ENCODE data around the gene CTDSP1. TPM values are rescaled to one million over a fixed set of nuclear protein-coding genes. Genes with fewer than 3 reads are reported as not detected.

CTDSP1 gene
- total and polyA plus RNA-seq, 4 donors: 38.3 to 76.5 (median 56.6) TPM

DNA sequence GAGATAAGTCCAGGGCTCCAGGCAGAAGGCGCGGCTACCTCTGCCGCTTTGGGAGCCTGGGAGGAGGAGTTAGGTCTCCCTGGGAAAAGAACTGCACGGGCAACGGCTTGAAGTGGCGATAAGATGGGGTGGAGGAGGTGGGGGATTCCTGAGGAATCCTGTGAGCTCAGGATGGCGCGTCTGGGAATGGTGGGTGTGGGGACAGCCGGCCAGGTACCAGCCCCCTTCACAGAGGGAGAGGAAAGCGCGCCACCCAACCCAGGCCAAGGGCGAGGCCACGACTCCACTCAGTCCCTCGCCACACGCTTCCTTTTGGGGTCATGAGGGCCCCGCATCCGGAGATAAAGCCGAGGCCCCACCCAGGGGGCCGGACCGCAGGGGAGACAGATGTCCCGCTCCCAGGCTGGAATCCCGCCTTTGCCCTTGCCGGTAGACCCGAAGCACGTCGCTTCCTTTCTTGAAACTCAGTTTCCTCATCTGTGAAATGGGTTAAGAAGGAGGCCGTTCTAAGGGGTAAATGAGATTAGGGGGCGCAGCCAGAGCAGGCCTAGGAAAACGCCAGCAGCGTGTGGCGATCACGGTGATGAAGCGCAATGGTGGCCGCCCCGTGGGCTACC, 1.7 kb upstream of the CTDSP1 start:
- TF ChIP-seq NR2F2 (IDR thresholded peaks at IDR 0.05) (peak; percentile 93), RAD21 (IDR thresholded peaks at IDR 0.05) (no peak), FOXA1 (IDR thresholded peaks at IDR 0.05) (no peak), HNF4G (IDR thresholded peaks at IDR 0.05) (no peak), FOXA2 (IDR thresholded peaks at IDR 0.05) (no peak), JUND (IDR thresholded peaks at IDR 0.05) (no peak), EGR1 (IDR thresholded peaks at IDR 0.05; ENCODE audit: low read depth in 2 of 2) (peak in 1 of 2 donors; percentile 17), YY1 (IDR thresholded peaks at IDR 0.05) (peak; percentile 58), TAF1 (conservative IDR thresholded peaks at IDR 0.05) (no peak), GABPA (IDR thresholded peaks at IDR 0.05 in 1 of 2, conservative IDR thresholded peaks at IDR 0.05 in 1 of 2) (peak in 1 of 2 donors; percentile 32), RXRA (IDR thresholded peaks at IDR 0.05) (peak; percentile 28 to 45), HNF4A (conservative IDR thresholded peaks at IDR 0.05) (no peak), SP1 (IDR thresholded peaks at IDR 0.05) (peak; percentile 28)
- TF ChIP-seq, protein P1, sequence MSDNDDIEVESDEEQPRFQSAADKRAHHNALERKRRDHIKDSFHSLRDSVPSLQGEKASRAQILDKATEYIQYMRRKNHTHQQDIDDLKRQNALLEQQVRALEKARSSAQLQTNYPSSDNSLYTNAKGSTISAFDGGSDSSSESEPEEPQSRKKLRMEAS (IDR thresholded peaks at IDR 0.05): peak; percentile 64
- TF ChIP-seq, protein P2, sequence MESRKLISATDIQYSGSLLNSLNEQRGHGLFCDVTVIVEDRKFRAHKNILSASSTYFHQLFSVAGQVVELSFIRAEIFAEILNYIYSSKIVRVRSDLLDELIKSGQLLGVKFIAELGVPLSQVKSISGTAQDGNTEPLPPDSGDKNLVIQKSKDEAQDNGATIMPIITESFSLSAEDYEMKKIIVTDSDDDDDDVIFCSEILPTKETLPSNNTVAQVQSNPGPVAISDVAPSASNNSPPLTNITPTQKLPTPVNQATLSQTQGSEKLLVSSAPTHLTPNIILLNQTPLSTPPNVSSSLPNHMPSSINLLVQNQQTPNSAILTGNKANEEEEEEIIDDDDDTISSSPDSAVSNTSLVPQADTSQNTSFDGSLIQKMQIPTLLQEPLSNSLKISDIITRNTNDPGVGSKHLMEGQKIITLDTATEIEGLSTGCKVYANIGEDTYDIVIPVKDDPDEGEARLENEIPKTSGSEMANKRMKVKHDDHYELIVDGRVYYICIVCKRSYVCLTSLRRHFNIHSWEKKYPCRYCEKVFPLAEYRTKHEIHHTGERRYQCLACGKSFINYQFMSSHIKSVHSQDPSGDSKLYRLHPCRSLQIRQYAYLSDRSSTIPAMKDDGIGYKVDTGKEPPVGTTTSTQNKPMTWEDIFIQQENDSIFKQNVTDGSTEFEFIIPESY (IDR thresholded peaks at IDR 0.05): no peak
- TF ChIP-seq, protein P3, sequence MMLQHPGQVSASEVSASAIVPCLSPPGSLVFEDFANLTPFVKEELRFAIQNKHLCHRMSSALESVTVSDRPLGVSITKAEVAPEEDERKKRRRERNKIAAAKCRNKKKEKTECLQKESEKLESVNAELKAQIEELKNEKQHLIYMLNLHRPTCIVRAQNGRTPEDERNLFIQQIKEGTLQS (IDR thresholded peaks at IDR 0.05): no peak
- TF ChIP-seq, protein P4, sequence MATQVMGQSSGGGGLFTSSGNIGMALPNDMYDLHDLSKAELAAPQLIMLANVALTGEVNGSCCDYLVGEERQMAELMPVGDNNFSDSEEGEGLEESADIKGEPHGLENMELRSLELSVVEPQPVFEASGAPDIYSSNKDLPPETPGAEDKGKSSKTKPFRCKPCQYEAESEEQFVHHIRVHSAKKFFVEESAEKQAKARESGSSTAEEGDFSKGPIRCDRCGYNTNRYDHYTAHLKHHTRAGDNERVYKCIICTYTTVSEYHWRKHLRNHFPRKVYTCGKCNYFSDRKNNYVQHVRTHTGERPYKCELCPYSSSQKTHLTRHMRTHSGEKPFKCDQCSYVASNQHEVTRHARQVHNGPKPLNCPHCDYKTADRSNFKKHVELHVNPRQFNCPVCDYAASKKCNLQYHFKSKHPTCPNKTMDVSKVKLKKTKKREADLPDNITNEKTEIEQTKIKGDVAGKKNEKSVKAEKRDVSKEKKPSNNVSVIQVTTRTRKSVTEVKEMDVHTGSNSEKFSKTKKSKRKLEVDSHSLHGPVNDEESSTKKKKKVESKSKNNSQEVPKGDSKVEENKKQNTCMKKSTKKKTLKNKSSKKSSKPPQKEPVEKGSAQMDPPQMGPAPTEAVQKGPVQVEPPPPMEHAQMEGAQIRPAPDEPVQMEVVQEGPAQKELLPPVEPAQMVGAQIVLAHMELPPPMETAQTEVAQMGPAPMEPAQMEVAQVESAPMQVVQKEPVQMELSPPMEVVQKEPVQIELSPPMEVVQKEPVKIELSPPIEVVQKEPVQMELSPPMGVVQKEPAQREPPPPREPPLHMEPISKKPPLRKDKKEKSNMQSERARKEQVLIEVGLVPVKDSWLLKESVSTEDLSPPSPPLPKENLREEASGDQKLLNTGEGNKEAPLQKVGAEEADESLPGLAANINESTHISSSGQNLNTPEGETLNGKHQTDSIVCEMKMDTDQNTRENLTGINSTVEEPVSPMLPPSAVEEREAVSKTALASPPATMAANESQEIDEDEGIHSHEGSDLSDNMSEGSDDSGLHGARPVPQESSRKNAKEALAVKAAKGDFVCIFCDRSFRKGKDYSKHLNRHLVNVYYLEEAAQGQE (IDR thresholded peaks at IDR 0.05): no peak
- TF ChIP-seq, protein P5, sequence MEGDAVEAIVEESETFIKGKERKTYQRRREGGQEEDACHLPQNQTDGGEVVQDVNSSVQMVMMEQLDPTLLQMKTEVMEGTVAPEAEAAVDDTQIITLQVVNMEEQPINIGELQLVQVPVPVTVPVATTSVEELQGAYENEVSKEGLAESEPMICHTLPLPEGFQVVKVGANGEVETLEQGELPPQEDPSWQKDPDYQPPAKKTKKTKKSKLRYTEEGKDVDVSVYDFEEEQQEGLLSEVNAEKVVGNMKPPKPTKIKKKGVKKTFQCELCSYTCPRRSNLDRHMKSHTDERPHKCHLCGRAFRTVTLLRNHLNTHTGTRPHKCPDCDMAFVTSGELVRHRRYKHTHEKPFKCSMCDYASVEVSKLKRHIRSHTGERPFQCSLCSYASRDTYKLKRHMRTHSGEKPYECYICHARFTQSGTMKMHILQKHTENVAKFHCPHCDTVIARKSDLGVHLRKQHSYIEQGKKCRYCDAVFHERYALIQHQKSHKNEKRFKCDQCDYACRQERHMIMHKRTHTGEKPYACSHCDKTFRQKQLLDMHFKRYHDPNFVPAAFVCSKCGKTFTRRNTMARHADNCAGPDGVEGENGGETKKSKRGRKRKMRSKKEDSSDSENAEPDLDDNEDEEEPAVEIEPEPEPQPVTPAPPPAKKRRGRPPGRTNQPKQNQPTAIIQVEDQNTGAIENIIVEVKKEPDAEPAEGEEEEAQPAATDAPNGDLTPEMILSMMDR (IDR thresholded peaks at IDR 0.05; ENCODE audit: low read depth, low read length, missing input control): no peak
- H3K27me3 ChIP-seq (ENCODE audit: control insufficient read depth in 4 of 4, insufficient read depth in 4 of 4, low read length in 3 of 4): no peaks in the 10 kb centered on the region
- no peaks in the 10 kb centered on the region for H3K9me3 ChIP-seq (ENCODE audit: control insufficient read depth in 4 of 4, low read length in 3 of 4)
- peak overlapping the region; percentile 99 for H3K27ac ChIP-seq (ENCODE audit: low read depth in 1 of 2, low read length in 2 of 2)
- peaks cover 12 to 46% (median 41%) of the 10 kb centered on the region in 4 donors for H3K4me1 ChIP-seq (ENCODE audit: control insufficient read depth in 4 of 4, insufficient read depth in 4 of 4, low read length in 3 of 4)
- under 1% methylated on average over 35 of the region's 35 CpGs for WGBS
- H3K4me3 ChIP-seq (ENCODE audit: low read depth in 1 of 3, low read length in 3 of 3): peak overlapping the region; percentile 74 to 91 (median 75)
- DNase-seq (ENCODE audit: low spot score): peak; percentile 82
- H3K36me3 ChIP-seq (ENCODE audit: control insufficient read depth in 4 of 4, insufficient read depth in 3 of 4, low read depth in 1 of 4, low read length in 3 of 4): peaks cover 0 to 5% (median 3%) of the 10 kb centered on the region in 4 donors
- H3K9ac ChIP-seq (ENCODE audit: low read depth in 1 of 2, low read length in 2 of 2): peak overlapping the region; percentile 66 to 96

All from liver (tissue), 9 donors.